Coronary artery (tissue), 2 donors: ENCODE data around the gene PLSCR3.

Experiments
- DNase-seq: peaks from one replicate; pipeline ENCODE4 v3.0.0-alpha.2; 2017; ENCODE audit warnings: low spot score
- H3K27ac ChIP-seq, 2 donors: fragments of 200-600 bp; sonication (generic); one replicate each; pipeline ENCODE4 v1.5.1; 2016 to 2019
- H3K4me3 ChIP-seq: fragments of 200-600 bp; sonication (generic); 2 replicates; pipeline ENCODE4 v1.5.1; 2016; ENCODE audit warnings: mild to moderate bottlenecking, moderate library complexity
- CTCF ChIP-seq: fragments of 200-600 bp; sonication (generic); IDR thresholded peaks from one replicate; pipeline ENCODE4 v1.5.1; 2019; ENCODE audit warnings: antibody characterized with exemption

The PLSCR3 gene

GRCh38 chr17:7432296-7432695 lies 38.0 kb upstream of the PLSCR3 start:
- Histone ChIP-seq H3K4me3 (no peak overlapping the region), H3K27ac (no peak overlapping the region)
- TF ChIP-seq CTCF, result no peak
- no peak for DNase-seq

GRCh38 chr17:7431231-7431630 lies 36.9 kb upstream of the PLSCR3 start:
- TF ChIP-seq CTCF, result no peak
- H3K27ac ChIP-seq, result no peak overlapping the region
- H3K4me3 ChIP-seq, result no peak overlapping the region
- DNase-seq, result no peak

GRCh38 chr17:7429722-7430121 lies 35.4 kb upstream of the PLSCR3 start:
- no peak for TF ChIP-seq CTCF
- Histone ChIP-seq H3K4me3 (no peak overlapping the region), H3K27ac (no peak overlapping the region)
- no peak for DNase-seq

DNA sequence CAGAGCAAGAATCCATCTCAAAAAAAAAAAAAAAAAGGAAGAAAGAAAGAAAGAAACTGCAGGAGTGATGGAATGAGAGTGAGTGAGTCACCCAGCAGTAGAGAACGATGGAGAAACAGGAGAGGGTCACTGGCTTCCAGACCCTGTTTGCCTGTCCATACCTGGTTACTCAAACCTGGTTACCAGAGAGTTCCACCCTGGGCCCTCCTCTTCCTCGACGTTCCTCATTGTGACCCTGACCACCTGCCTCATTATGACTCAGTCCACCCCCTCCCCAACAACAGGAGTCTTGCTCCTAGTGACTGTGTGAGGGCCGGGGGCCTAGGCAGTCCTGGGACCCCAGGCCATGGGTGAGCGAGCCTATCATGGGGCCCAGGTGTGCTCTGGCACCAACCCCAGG lies 34.2 kb upstream of the PLSCR3 start, which contains the start of gene SPEM3:
TSS of gene SPEM3 (plus strand) at position 301 of the 400 bp plus-strand sequence. CDS start at position 347, 46 bp downstream.
- no peak for DNase-seq

DNA sequence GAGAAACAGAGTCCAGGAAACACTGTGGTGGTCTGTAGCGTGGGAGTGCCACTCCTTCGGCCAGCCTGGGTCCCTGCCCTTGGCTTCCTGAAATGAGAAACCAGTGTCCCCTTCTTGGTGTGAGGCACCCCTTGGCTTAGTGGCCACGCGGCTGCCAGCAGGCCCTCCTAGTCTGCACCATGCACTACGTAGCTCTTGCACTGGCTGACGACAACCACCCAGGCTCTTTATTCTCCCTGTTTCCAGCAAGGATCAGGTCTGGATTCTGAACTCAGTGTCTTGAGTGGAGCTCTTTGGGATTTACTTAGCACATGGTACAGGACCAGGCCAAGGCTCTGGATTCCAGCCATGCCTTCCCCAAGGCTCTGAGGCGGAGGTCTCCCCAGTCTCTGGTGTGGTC lies 33.2 kb upstream of the PLSCR3 start:
- no peak for TF ChIP-seq CTCF

More for the DNA sequence above, 34.2 kb upstream of the PLSCR3 start, which contains the start of gene SPEM3:
- Histone ChIP-seq H3K4me3 (no peak within 1 kb of the TSS), H3K27ac (no peak within 1 kb of the TSS)
- no peak for TF ChIP-seq CTCF

GRCh38 chr17:7426896-7427489 lies 32.7 kb upstream of the PLSCR3 start:
- no peak for DNase-seq
- no peak overlapping the region for H3K27ac ChIP-seq
- H3K4me3 ChIP-seq, result no peak overlapping the region
- TF ChIP-seq CTCF, result no peak

More for the DNA sequence above, 33.2 kb upstream of the PLSCR3 start:
- DNase-seq, result no peak
- no peak overlapping the region for H3K4me3 ChIP-seq
- H3K27ac ChIP-seq, result no peak overlapping the region

DNA sequence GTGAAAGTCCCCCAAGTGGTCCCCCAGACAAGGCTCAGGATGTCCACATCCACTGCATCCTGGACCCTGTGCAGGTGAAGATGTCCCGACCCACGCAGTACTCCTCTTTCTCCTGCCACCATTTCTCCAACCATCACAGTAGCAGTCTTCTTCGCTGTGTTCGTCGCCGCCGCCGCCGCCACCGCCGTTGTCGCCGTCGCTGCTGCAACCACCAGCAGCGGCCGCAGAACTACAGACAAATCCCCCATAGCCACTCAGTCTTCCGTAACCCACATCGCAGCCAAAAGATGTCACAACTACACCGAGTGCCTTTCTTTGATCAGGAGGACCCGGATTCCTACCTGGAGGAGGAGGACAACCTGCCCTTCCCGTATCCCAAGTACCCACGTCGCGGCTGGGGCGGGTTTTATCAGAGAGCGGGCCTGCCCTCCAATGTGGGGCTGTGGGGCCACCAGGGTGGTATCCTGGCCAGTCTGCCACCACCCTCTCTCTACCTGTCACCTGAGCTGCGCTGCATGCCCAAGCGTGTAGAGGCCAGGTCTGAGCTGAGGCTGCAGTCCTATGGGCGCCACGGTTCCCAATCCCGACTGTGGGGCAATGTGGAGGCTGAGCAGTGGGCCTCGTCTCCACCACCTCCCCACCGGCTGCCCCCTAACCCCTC lies 32.0 kb upstream of the PLSCR3 start:
- no peak overlapping the region for H3K4me3 ChIP-seq
- no peak overlapping the region for H3K27ac ChIP-seq
- TF ChIP-seq CTCF, result no peak
- DNase-seq, result no peak
